22Rv1 (cell line): ENCODE results near the gene PLBD2.

Experiments
- H3K27ac ChIP-seq: fragments of 450-650 bp; 2 replicates; pipeline ENCODE4 v1.5.1; 2017
- CTCF ChIP-seq: fragments of 450-650 bp; IDR thresholded peaks from 2 replicates; pipeline ENCODE4 v1.5.1; 2017; ENCODE audit warnings: mild to moderate bottlenecking
- ZFX ChIP-seq: fragments of 450-650 bp; IDR thresholded peaks from 2 replicates; pipeline ENCODE4 v1.6.1; 2017; ENCODE audit warnings: antibody characterized with exemption, borderline replicate concordance

Gene PLBD2

GRCh38 chr12:113436993-113437728 lies 78.8 kb downstream of the PLBD2 start:
- no peak for TF ChIP-seq CTCF
- TF ChIP-seq ZFX = no peak

GRCh38 chr12:113437729-113438100 lies 79.3 kb downstream of the PLBD2 start:
- TF ChIP-seq CTCF (no peak), ZFX (no peak)
- H3K27ac ChIP-seq = no peak overlapping the region

More at GRCh38 chr12:113436993-113437728, 78.8 kb downstream of the PLBD2 start:
- H3K27ac ChIP-seq = no peak overlapping the region

- no peak overlapping the region for H3K27ac ChIP-seq
Observed at GRCh38 chr12:113438523-113439300, 80.3 kb downstream of the PLBD2 start.

GRCh38 chr12:113439301-113439597 lies 80.9 kb downstream of the PLBD2 start:
- H3K27ac ChIP-seq = no peak overlapping the region
- TF ChIP-seq CTCF = no peak
- TF ChIP-seq ZFX = no peak

More at GRCh38 chr12:113438523-113439300, 80.3 kb downstream of the PLBD2 start:
- TF ChIP-seq CTCF (no peak), ZFX (no peak)

- no peak overlapping the region for H3K27ac ChIP-seq
- no peak for TF ChIP-seq ZFX
- TF ChIP-seq CTCF = peak; percentile 96
Observed at GRCh38 chr12:113439606-113440030, 81.2 kb downstream of the PLBD2 start.

GRCh38 chr12:113440336-113440735 lies 81.9 kb downstream of the PLBD2 start:
- no peak overlapping the region for H3K27ac ChIP-seq
- TF ChIP-seq CTCF (no peak), ZFX (no peak)
